Measurements from ENCODE around the gene MIX23. TPM values are rescaled to one million over a fixed set of nuclear protein-coding genes. Genes with fewer than 3 reads are reported as not detected.

The MIX23 gene
- total and polyA plus RNA-seq, 11 donors = 15.1 to 73.8 (median 28.5) TPM

GRCh38 chr3:122421836-122422235, 38.8 kb upstream of the MIX23 start:
- no peak for ATAC-seq
- TF ChIP-seq POLR2A (IDR thresholded peaks at IDR 0.05) = no peak
- TF ChIP-seq CTCF (IDR thresholded peaks at IDR 0.05) = no peak
- Histone ChIP-seq H3K4me3 (no peak overlapping the region), H3K9me3 (no peaks in the 10 kb centered on the region), H3K27ac (no peak overlapping the region), H3K27me3 (no peaks in the 10 kb centered on the region), H3K36me3 (peaks cover 0 to 57% (median 45%) of the 10 kb centered on the region in 9 donors), H3K4me1 (peaks cover 0 to 12% (median 6%) of the 10 kb centered on the region in 12 donors)
- no peak for DNase-seq
- WGBS, 4 donors = 93 to 98% (median 97%) methylated on average over 2 of the region's 2 CpGs
- intact Hi-C loops (cut with DNase I) = no loop called here

- Histone ChIP-seq H3K4me1 (peaks cover 0 to 13% (median 8%) of the 10 kb centered on the region in 12 donors), H3K9me3 (no peaks in the 10 kb centered on the region), H3K27ac (no peak overlapping the region), H3K4me3 (no peak overlapping the region), H3K27me3 (no peaks in the 10 kb centered on the region), H3K36me3 (peaks cover 0 to 50% (median 37%) of the 10 kb centered on the region in 9 donors)
- DNase-seq (no peak), ATAC-seq (no peak)
- WGBS, 4 donors = 90 to 97% (median 94%) methylated on average over 4 of the region's 4 CpGs
- intact Hi-C loops (cut with DNase I) = no loop called here
- TF ChIP-seq POLR2A (IDR thresholded peaks at IDR 0.05) (no peak), CTCF (IDR thresholded peaks at IDR 0.05) (no peak)
Measured at GRCh38 chr3:122421101-122421500, 38.1 kb upstream of the MIX23 start.

- ATAC-seq (no peak), DNase-seq (no peak)
- Histone ChIP-seq H3K9me3 (no peaks in the 10 kb centered on the region), H3K36me3 (peaks cover 0 to 33% (median 12%) of the 10 kb centered on the region in 9 donors), H3K4me3 (peak overlapping the region in 11 of 12 donors; percentile 65 to 94 (median 77)), H3K27ac (peak overlapping the region in 8 of 12 donors; percentile 83 to 96 (median 92)), H3K4me1 (peaks cover 0 to 35% (median 22%) of the 10 kb centered on the region in 12 donors), H3K27me3 (no peaks in the 10 kb centered on the region)
- TF ChIP-seq CTCF (IDR thresholded peaks at IDR 0.05) = no peak
- TF ChIP-seq POLR2A (IDR thresholded peaks at IDR 0.05) = no peak
- intact Hi-C loops (cut with DNase I) = loop anchor here in 4 of 10 donors (1.0 to 10.0 kb wide), 4 partner anchors 95 to 268 kb away; partner anchors contain the start of genes KPNA1 (in 3 of the 4) and PARP14 (in 2 of the 4)
- WGBS, 4 donors = 54 to 62% (median 59%) methylated on average over 14 of the region's 14 CpGs
Measured at GRCh38 chr3:122416966-122417365, 33.9 kb upstream of the MIX23 start.

GRCh38 chr3:122415762-122416654, 33.0 kb upstream of the MIX23 start, which contains the start of gene WDR5B:
Gene WDR5B, minus strand, starts transcription at chr3:122416062. Its CDS starts 534 bp downstream, at chr3:122415528.
- TF ChIP-seq CTCF (IDR thresholded peaks at IDR 0.05) (peak in 2 of 12 donors; percentile 31 to 34), POLR2A (IDR thresholded peaks at IDR 0.05) (peak; percentile 4 to 82)
- Histone ChIP-seq H3K36me3 (peaks cover 0 to 35% (median 17%) of the 10 kb centered on the region in 9 donors), H3K27me3 (no peaks in the 10 kb centered on the region), H3K4me1 (peaks cover 0 to 35% (median 22%) of the 10 kb centered on the region in 12 donors), H3K27ac (peak within 1 kb of the TSS; percentile 82 to 96 (median 90)), H3K9me3 (no peaks in the 10 kb centered on the region), H3K4me3 (peak within 1 kb of the TSS; percentile 65 to 94 (median 78))
- 0% methylated on average over 34 to 48 of the region's 48 CpGs for WGBS, 4 donors
- ATAC-seq = peak; percentile 96 to 98 (median 97)
- DNase-seq = peak; percentile 97 to 98 (median 98)
- intact Hi-C loops (cut with DNase I) = loop anchor here in 4 of 10 donors (1.0 to 10.0 kb wide), 4 partner anchors 96 to 269 kb away; partner anchors contain the start of genes KPNA1 (in 3 of the 4) and PARP14 (in 2 of the 4)
